ENCODE data around the gene CACNB4. TPM values are rescaled to one million over a fixed set of nuclear protein-coding genes. Genes with fewer than 3 reads are reported as not detected.

CACNB4 gene
- 67.8 TPM for total RNA-seq

GRCh38 chr2:152098496-152099366 is at the start of gene CACNB4:
Gene CACNB4 (minus strand): TSS chr2:152099044.

GRCh38 chr2:151828143-151828889 is 270.5 kb downstream of the CACNB4 start, which contains the start of gene ARL5A:
Gene ARL5A (minus strand): TSS chr2:151828421. CDS start chr2:151828176, 245 bp downstream.

Small RNAs within 50 kb of the gene (small RNA-seq; reads per million reads assigned to genes)
- gene RPL30P2, result not detected

Other genes with a start within 250 kb of the CACNB4 start
- 60.7 TPM for gene STAM2, start 76.7 kb upstream of the CACNB4 start, total RNA-seq
- 80.5 TPM for gene FMNL2, start 236.1 kb upstream of the CACNB4 start, total RNA-seq

Measured in diencephalon (tissue), 1 donor.